Stimulated activated CD4-positive, alpha-beta T cell treated with anti-CD3 and anti-CD28 coated beads, Interleukin-1b, Interleukin-23, amount 100 ng/mL, for 24 hours (primary cell): Measurements from ENCODE around the gene ABCA12.
"Not testable (repeated sequence)": the region's sequence is repeated elsewhere in the genome, so short reads cannot be mapped to it uniquely, and the experiment has no call there.

ENCODE experiments used
- DNase-seq, 4 experiments: peaks; one replicate each; pipeline ENCODE4 v3.0.0-alpha.2; 2020; ENCODE audit warnings: low read depth in 4 of 4, low spot score in 1 of 4

The ABCA12 gene

GRCh38 chr2:215138479-215138878 lies at the start of gene ABCA12:
Gene ABCA12 (minus strand): TSS chr2:215138626. CDS start chr2:215138208, 418 bp downstream.
- DNase-seq, result no peak

DNA sequence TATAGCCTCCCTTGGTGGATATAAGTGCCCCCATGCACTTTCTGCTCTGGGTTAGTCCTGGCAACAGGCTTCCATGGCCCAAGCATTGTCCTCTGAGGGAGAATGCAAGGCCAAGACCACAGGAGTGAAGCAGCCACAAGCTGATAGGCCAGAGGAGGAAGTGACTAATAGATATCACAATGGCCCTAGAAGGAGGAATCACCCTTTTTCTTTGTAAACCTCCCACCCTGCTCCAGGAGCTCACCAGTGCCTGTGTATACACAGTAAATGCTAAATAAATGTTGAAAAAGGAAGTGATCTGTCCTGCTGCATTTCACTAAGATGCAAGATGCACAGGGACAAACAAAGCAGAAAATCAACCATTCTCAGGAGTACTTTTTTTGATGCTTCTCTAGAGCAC lies 49.7 kb upstream of the ABCA12 start:
- no peak for DNase-seq

- DNase-seq, result no peak
Measured at GRCh38 chr2:215186021-215186420, 47.6 kb upstream of the ABCA12 start.

- DNase-seq, result no peak
Measured at GRCh38 chr2:215178121-215178520, 39.7 kb upstream of the ABCA12 start.

DNA sequence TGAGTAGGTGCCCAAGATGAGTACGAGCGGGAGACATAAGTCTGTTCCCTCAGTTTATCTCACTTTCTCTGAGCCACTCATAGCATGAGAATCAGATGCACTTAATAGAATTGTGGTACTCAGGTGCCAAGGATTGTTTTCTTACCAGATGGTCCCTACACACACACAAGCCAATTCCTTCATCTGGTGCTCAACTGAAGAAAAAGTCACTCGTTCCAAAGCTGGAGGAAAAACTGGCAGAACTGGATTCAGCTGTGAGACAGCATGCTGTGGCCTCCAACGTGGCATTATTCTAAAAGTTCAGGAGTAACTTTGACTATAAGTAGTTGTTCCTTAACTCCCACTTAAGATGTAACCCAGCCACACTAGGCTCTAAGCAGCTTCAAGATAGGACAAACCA lies 33.4 kb upstream of the ABCA12 start:
- DNase-seq, result no peak

- DNase-seq, result no peak
Measured at GRCh38 chr2:215171151-215171550, 32.7 kb upstream of the ABCA12 start.

- not testable (repeated sequence) for DNase-seq
Measured at GRCh38 chr2:215166505-215166904, 28.1 kb upstream of the ABCA12 start.

DNA sequence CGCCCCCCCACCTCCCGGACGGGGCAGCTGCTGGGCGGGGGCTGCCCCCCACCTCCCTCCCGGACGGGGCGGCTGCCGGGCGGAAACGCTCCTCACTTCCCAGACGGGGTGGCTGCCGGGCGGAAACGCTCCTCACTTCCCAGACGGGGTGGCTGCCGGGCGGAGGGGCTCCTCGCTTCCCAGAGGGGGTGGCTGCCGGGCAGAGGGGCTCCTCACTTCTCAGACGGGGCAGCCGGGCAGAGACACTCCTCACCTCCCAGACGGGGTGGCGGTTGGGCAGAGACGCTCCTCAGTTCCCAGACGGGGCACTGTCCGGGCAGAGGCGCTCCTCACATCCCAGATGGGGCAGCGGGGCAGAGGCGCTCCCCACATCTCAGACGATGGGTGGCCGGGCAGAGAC lies 24.9 kb upstream of the ABCA12 start:
- DNase-seq, result not testable (repeated sequence)

- DNase-seq, result no peak
Measured at GRCh38 chr2:215161301-215161829, 22.9 kb upstream of the ABCA12 start.

DNA sequence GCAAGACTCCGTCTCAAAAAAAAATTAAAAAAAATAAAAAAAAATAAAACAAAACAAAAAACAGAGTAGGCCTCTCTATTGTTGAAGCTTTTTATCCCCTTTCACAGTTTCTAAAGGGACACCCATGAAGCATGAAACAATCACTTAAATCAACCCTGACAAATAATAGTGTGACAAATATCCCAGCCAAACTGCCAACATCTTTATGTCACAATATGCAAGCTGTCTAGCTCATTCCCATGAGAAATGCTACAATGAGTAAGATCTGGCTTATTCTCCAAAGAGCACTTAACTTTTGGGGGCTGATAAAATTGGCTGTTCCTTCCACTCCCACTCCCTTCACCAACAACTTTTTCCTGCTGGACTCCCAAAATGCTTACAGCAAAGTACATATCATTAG lies 21.7 kb upstream of the ABCA12 start:
- no peak for DNase-seq

GRCh38 chr2:215156453-215156852 lies 18.0 kb upstream of the ABCA12 start:
- no peak for DNase-seq

- DNase-seq, result no peak
Measured at GRCh38 chr2:215149894-215150293, 11.5 kb upstream of the ABCA12 start.

- no peak for DNase-seq
Measured at GRCh38 chr2:215149486-215149885, 11.1 kb upstream of the ABCA12 start.

- no peak for DNase-seq
Measured at GRCh38 chr2:215149060-215149459, 10.6 kb upstream of the ABCA12 start.

- no peak for DNase-seq
Measured at GRCh38 chr2:215145611-215146010, 7.2 kb upstream of the ABCA12 start.

DNA sequence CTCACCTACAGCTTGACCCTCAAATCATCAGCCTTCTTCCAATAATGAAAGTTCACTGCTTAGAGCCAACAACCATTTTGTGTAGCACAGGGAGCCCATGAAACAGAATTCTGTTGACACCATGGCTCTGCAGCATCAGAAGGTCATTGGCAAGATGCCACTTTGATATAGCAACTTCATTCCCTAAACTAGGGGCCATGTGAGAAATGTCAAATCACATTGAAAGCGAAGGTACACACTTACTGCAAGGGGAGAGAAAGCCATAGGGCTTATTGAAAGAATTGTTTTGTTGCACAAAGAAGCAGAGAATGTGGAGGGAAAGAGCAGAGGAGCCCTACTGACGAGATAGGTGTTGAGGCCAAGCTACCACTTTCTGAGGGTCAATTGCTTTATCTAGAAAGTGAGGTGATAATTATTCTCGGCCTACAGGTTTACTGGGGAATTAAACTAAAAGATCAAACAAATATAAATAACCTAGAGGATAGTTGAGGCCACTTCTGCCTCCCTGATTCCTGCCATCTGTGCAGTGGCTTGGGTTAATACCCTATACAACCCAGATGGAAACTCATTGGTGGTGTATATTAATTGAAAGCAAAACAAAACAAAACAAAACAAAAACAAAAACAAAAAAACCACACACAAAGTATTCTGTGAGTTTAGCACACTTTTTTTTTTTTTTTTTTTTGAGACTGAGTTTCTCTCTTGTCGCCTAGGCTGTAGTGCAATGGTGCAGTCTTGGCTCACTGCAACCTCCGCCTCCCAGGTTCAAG lies 5.9 kb upstream of the ABCA12 start:
- DNase-seq, result no peak

- DNase-seq, result no peak
Measured at GRCh38 chr2:215143458-215143857, 5.0 kb upstream of the ABCA12 start.

DNA sequence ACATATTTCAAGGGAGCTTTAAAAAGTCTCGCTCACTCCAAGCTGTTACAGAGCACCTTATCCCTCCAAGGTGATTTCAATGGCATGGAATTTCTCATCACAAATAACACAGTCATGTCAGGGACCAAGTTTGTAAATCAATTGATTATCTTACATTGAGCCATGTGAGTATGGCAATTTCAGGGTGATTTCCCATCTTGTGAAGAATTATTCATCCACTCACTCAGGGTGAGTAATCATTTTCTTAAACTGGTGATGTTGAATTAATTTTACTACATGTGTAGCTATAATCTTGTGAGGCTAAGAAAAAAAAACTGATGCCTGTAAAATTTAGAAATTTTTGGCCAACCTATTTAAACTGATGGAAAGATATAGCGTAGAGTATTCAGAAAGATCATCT lies 3.3 kb upstream of the ABCA12 start:
- no peak for DNase-seq

DNA sequence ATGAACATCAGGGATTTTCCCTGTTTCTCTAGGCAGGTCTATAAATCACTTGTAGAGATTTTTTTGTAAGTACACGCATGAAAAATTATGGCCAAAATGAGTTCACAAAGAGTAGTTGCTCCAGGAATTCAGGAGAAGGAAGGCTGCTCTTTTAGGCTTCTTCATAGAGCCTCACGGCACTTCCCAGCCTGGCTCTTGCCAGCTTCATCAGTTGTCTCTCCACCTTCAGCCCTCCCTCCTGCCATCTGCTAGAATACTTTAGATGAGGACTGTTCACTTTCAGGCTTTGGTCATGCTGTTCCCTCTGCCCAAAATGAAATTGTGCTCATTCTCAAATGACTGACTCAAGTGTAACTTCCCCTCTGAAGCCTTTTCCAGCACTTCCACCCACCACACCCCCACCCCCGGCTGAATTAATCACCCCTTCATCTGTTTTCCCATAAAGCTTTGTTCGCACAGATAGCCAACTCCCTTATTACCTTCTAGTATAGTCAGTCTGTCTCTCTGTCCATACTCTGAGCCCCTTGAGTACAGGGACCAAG lies 1.8 kb upstream of the ABCA12 start:
- no peak for DNase-seq

DNA sequence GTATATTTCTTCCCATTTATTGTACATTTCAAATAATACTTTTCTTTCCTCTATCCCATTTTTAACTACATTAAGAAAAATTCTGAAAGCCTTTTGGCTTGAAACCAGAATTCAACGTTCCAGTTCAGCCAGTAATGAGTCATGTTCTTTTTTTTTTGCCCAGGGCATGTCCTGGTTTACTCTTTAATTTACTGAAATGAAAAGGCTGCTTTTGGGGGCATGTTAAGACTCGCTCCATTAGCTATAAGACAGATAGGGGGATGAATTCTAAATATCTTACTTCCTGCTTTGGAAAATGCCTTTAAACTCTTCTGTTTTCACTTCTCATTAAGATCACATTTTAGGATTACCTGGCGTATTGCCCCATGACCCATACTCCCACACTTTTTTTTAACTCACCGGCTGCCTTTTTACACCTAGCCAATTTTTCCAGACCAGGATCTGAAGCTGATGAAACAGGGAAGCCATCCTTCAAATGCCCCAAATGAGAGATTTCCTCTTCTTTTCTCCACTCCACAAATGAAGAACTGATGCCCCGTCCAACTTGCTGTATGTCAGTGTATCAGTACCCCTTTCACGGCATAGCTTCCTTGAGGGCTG lies 585 bp downstream of the ABCA12 start:
- DNase-seq, result no peak

DNA sequence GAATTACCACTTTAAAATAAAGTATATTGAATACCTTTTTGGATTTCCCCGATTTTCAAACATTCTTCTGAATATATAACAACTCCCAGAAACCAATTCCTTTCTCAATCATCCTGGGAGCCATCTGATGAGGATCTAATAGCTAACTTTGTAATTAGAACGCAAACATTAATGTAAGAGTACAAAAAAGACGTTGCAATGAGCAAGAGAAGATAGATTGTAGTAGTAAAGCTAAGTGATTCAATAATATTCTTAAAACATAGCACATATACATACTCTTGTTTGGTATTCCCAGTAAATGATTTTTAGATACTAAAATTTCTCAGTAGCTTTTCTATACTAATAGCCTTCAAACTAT lies 1.1 kb downstream of the ABCA12 start:
- DNase-seq, result no peak

DNA sequence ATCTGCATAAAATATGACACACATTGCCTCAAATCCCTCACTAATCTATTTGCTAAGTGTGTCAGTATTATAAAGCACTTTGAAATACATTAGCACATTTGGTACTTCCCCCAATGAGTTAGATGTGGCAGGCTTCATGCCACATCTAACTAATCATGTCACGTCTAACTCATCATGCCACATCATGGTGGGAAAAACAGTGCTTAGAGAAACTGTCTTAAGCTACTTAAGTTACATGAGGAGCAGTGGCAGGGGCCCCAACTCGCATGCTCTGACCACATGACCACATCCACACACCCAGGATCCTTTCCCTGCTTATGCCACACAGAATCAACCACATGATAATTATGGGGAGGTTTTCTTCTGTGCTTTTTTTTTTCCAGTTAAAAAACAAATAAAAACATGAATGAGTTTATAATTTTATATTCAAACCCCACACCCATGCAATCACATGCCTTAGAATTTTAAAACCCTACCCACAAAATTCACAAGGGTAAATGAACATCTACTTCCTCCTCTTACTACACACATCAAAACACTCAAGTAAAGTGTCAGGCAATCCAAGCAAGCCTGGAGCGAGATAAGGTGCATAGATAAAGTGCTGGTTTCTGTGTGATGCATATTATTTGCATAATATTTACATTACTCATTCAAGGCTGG lies 1.6 kb downstream of the ABCA12 start:
- DNase-seq, result no peak
